Measurements from ENCODE around the gene CRADD. TPM values are rescaled to one million over a fixed set of nuclear protein-coding genes. Genes with fewer than 3 reads are reported as not detected.
"Not testable (repeated sequence)": the region's sequence is repeated elsewhere in the genome, so short reads cannot be mapped to it uniquely, and the experiment has no call there.

CRADD gene
- total RNA-seq, 2 donors from 2014 or later = 7.7 to 9.1 TPM

- H3K9ac ChIP-seq (ENCODE audit: extremely low read depth, low read length, poor library complexity, severe bottlenecking) = no peak overlapping the region
- no peak overlapping the region for H3K27ac ChIP-seq (ENCODE audit: low read depth, low read length)
- H3K4me1 ChIP-seq (ENCODE audit: control insufficient read depth, insufficient read depth, low read length) = peaks cover 3% of the 10 kb centered on the region
- peaks cover 19% of the 10 kb centered on the region for H3K9me3 Mint-ChIP-seq
- TF ChIP-seq CTCF (conservative IDR thresholded peaks at IDR 0.05) = no peak
- no peak overlapping the region for H3K27ac Mint-ChIP-seq
- H3K27me3 ChIP-seq (ENCODE audit: control insufficient read depth, insufficient read depth, low read length, poor library complexity, severe bottlenecking) = no peaks in the 10 kb centered on the region
- no peak overlapping the region for H3K4me3 Mint-ChIP-seq
- H3K36me3 Mint-ChIP-seq (ENCODE audit: low read depth) = peaks cover 6% of the 10 kb centered on the region
- peaks cover 17% of the 10 kb centered on the region for H3K4me1 Mint-ChIP-seq
- WGBS, 2 experiments (ENCODE audit: insufficient coverage in 1 of 2, insufficient read length in 1 of 2) = 97 to 100% methylated on average over 4 of the region's 4 CpGs
- DNase-seq = no peak
- peak overlapping the region; percentile 5 for H3K4me3 ChIP-seq (ENCODE audit: low read length)
- H3K9me3 ChIP-seq (ENCODE audit: control insufficient read depth, low read length) = peaks cover 15% of the 10 kb centered on the region
- no peaks in the 10 kb centered on the region for H3K36me3 ChIP-seq (ENCODE audit: control insufficient read depth, insufficient read depth, low read length)
- no peaks in the 10 kb centered on the region for H3K27me3 Mint-ChIP-seq (ENCODE audit: insufficient read depth)
Observed at GRCh38 chr12:93709386-93709785, 32.2 kb downstream of the CRADD start.

- H3K27me3 Mint-ChIP-seq (ENCODE audit: insufficient read depth) = no peaks in the 10 kb centered on the region
- peaks cover 19% of the 10 kb centered on the region for H3K9me3 Mint-ChIP-seq
- Histone ChIP-seq H3K27me3 (ENCODE audit: control insufficient read depth, insufficient read depth, low read length, poor library complexity, severe bottlenecking) (no peaks in the 10 kb centered on the region), H3K27ac (ENCODE audit: low read depth, low read length) (no peak overlapping the region), H3K4me1 (ENCODE audit: control insufficient read depth, insufficient read depth, low read length) (peaks cover 6% of the 10 kb centered on the region), H3K9ac (ENCODE audit: extremely low read depth, low read length, poor library complexity, severe bottlenecking) (no peak overlapping the region), H3K36me3 (ENCODE audit: control insufficient read depth, insufficient read depth, low read length) (no peaks in the 10 kb centered on the region), H3K4me3 (ENCODE audit: low read length) (no peak overlapping the region), H3K9me3 (ENCODE audit: control insufficient read depth, low read length) (peaks cover 15% of the 10 kb centered on the region)
- no peak overlapping the region for H3K4me3 Mint-ChIP-seq
- H3K4me1 Mint-ChIP-seq = peaks cover 15% of the 10 kb centered on the region
- H3K36me3 Mint-ChIP-seq (ENCODE audit: low read depth) = peaks cover 6% of the 10 kb centered on the region
- H3K27ac Mint-ChIP-seq = no peak overlapping the region
- TF ChIP-seq CTCF (conservative IDR thresholded peaks at IDR 0.05) = no peak
- WGBS, 2 experiments (ENCODE audit: insufficient coverage in 1 of 2, insufficient read length in 1 of 2) = 91 to 100% methylated on average over 1 to 2 of the region's 2 CpGs
- DNase-seq = no peak
Observed at GRCh38 chr12:93710574-93710926, 33.4 kb downstream of the CRADD start.

GRCh38 chr12:93711502-93711901, 34.3 kb downstream of the CRADD start:
- DNase-seq; H3K4me1 ChIP-seq (ENCODE audit: control insufficient read depth, insufficient read depth, low read length); H3K4me3 ChIP-seq (ENCODE audit: low read length); H3K27me3 Mint-ChIP-seq (ENCODE audit: insufficient read depth); H3K27me3 ChIP-seq (ENCODE audit: control insufficient read depth, insufficient read depth, low read length, poor library complexity, severe bottlenecking); H3K36me3 ChIP-seq (ENCODE audit: control insufficient read depth, insufficient read depth, low read length); H3K27ac ChIP-seq (ENCODE audit: low read depth, low read length); H3K9ac ChIP-seq (ENCODE audit: extremely low read depth, low read length, poor library complexity, severe bottlenecking); H3K4me3 Mint-ChIP-seq; H3K36me3 Mint-ChIP-seq (ENCODE audit: low read depth); H3K27ac Mint-ChIP-seq: not testable (repeated sequence)
- peaks cover 15% of the 10 kb centered on the region for H3K9me3 ChIP-seq (ENCODE audit: control insufficient read depth, low read length)
- 70 to 100% methylated on average over 1 of the region's 1 CpG for WGBS, 2 experiments (ENCODE audit: insufficient coverage in 1 of 2, insufficient read length in 1 of 2)
- peaks cover 15% of the 10 kb centered on the region for H3K4me1 Mint-ChIP-seq
- H3K9me3 Mint-ChIP-seq = peaks cover 19% of the 10 kb centered on the region

GRCh38 chr12:93712200-93712599, 35.0 kb downstream of the CRADD start:
- H3K27me3 Mint-ChIP-seq (ENCODE audit: insufficient read depth) = no peaks in the 10 kb centered on the region
- Histone ChIP-seq H3K4me1 (ENCODE audit: control insufficient read depth, insufficient read depth, low read length) (peaks cover 6% of the 10 kb centered on the region), H3K9ac (ENCODE audit: extremely low read depth, low read length, poor library complexity, severe bottlenecking) (no peak overlapping the region), H3K36me3 (ENCODE audit: control insufficient read depth, insufficient read depth, low read length) (no peaks in the 10 kb centered on the region), H3K27ac (ENCODE audit: low read depth, low read length) (no peak overlapping the region), H3K27me3 (ENCODE audit: control insufficient read depth, insufficient read depth, low read length, poor library complexity, severe bottlenecking) (no peaks in the 10 kb centered on the region), H3K9me3 (ENCODE audit: control insufficient read depth, low read length) (peaks cover 15% of the 10 kb centered on the region), H3K4me3 (ENCODE audit: low read length) (no peak overlapping the region)
- H3K27ac Mint-ChIP-seq = no peak overlapping the region
- no peak overlapping the region for H3K4me3 Mint-ChIP-seq
- DNase-seq = no peak
- H3K4me1 Mint-ChIP-seq = peaks cover 15% of the 10 kb centered on the region
- H3K9me3 Mint-ChIP-seq = peaks cover 19% of the 10 kb centered on the region
- TF ChIP-seq CTCF (conservative IDR thresholded peaks at IDR 0.05) = no peak
- 86 to 90% methylated on average over 3 of the region's 3 CpGs for WGBS, 2 experiments (ENCODE audit: insufficient coverage in 1 of 2, insufficient read length in 1 of 2)
- H3K36me3 Mint-ChIP-seq (ENCODE audit: low read depth) = peaks cover 6% of the 10 kb centered on the region
